Measurements from ENCODE around the gene ENAM.

DNA sequence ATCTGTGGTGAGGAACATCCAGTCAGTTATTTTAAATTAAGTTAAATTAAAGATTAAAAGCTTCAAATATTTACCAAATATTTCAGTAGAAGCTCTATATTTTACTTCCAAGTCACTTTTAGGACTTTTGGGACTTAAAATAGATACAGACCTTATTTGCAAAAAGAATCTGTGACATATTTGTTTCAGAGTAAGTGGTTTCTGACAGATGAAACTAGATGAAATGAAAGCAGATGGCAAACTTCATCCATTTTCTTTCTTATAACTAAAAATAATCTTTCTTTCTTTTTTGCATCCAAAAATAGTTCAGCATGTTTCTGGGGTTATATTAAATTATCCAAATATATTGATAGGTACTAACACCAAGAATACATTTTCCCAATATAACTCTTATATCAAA is 53.2 kb downstream of the ENAM start:
- TF ChIP-seq, protein P1, sequence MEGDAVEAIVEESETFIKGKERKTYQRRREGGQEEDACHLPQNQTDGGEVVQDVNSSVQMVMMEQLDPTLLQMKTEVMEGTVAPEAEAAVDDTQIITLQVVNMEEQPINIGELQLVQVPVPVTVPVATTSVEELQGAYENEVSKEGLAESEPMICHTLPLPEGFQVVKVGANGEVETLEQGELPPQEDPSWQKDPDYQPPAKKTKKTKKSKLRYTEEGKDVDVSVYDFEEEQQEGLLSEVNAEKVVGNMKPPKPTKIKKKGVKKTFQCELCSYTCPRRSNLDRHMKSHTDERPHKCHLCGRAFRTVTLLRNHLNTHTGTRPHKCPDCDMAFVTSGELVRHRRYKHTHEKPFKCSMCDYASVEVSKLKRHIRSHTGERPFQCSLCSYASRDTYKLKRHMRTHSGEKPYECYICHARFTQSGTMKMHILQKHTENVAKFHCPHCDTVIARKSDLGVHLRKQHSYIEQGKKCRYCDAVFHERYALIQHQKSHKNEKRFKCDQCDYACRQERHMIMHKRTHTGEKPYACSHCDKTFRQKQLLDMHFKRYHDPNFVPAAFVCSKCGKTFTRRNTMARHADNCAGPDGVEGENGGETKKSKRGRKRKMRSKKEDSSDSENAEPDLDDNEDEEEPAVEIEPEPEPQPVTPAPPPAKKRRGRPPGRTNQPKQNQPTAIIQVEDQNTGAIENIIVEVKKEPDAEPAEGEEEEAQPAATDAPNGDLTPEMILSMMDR (conservative IDR thresholded peaks at IDR 0.05) = no peak
- TF ChIP-seq ZFX (IDR thresholded peaks at IDR 0.05) = no peak

All from C4-2B (cell line).